HG02610 (cell line): ENCODE measurements around the gene DNM3.

Experiments
- ATAC-seq: cut with Tn5 transposase; IDR thresholded peaks from one replicate; pipeline ENCODE4 v1.9.1; 2021; ENCODE audit warnings: mild to moderate bottlenecking, moderate library complexity; ENCODE audit not compliant: unreplicated experiment

DNM3 gene

GRCh38 chr1:172266528-172267174 is 425.4 kb downstream of the DNM3 start:
- ATAC-seq: no peak

- no peak for ATAC-seq
These were observed 426.9 kb downstream of the DNM3 start for GRCh38 chr1:172268237-172268636.

- ATAC-seq: no peak
These were observed 427.8 kb downstream of the DNM3 start for GRCh38 chr1:172269084-172269483.

- no peak for ATAC-seq
These were observed 428.3 kb downstream of the DNM3 start for GRCh38 chr1:172269644-172270043.

- ATAC-seq: no peak
These were observed 429.3 kb downstream of the DNM3 start for GRCh38 chr1:172270605-172271004.

- no peak for ATAC-seq
These were observed 430.8 kb downstream of the DNM3 start for GRCh38 chr1:172272087-172272486.

- ATAC-seq: no peak
These were observed 432.5 kb downstream of the DNM3 start for GRCh38 chr1:172273647-172274396.

- ATAC-seq: no peak
These were observed 434.2 kb downstream of the DNM3 start for GRCh38 chr1:172275478-172275877.

- ATAC-seq: no peak
These were observed 435.0 kb downstream of the DNM3 start for GRCh38 chr1:172276120-172276818.

- no peak for ATAC-seq
These were observed 436.0 kb downstream of the DNM3 start for GRCh38 chr1:172277275-172277674.

GRCh38 chr1:172277989-172278388 is 436.7 kb downstream of the DNM3 start:
- ATAC-seq: no peak

GRCh38 chr1:172278478-172278877 is 437.2 kb downstream of the DNM3 start:
- no peak for ATAC-seq

GRCh38 chr1:172279939-172280636 is 438.8 kb downstream of the DNM3 start:
- no peak for ATAC-seq

- ATAC-seq: no peak
These were observed 442.5 kb downstream of the DNM3 start for GRCh38 chr1:172283766-172284165.

GRCh38 chr1:172286629-172287076 is 445.4 kb downstream of the DNM3 start:
- no peak for ATAC-seq

- no peak for ATAC-seq
These were observed 445.9 kb downstream of the DNM3 start for GRCh38 chr1:172287208-172287607.

- no peak for ATAC-seq
These were observed 447.3 kb downstream of the DNM3 start for GRCh38 chr1:172288581-172288980.

- no peak for ATAC-seq
These were observed 448.1 kb downstream of the DNM3 start for GRCh38 chr1:172289448-172289847.

- ATAC-seq: no peak
These were observed 451.5 kb downstream of the DNM3 start for GRCh38 chr1:172292840-172293239.

- ATAC-seq: no peak
These were observed 452.1 kb downstream of the DNM3 start for GRCh38 chr1:172293429-172293828.

GRCh38 chr1:172298141-172298540 is 456.8 kb downstream of the DNM3 start:
- ATAC-seq: no peak
